K562 (cell line): Measurements from ENCODE around the gene SAE1. TPM values are rescaled to one million over a fixed set of nuclear protein-coding genes. Genes with fewer than 3 reads are reported as not detected.

Experiments used
- BRF2 ChIP-seq: IDR thresholded peaks from 3 replicates; pipeline ENCODE4 v1.6.1; 2011; ENCODE audit warnings: borderline replicate concordance, mild to moderate bottlenecking; ENCODE audit not compliant: insufficient read length, insufficient read depth
- CREB1 ChIP-seq, 2 experiments: sonication (generic) in 1 of 2; formaldehyde crosslinking in 1 of 2; IDR thresholded peaks; 2 replicates each; pipeline versions ENCODE4 v1.6.1 to v1.8.0; 2012 to 2022; ENCODE audit warnings: inconsistent platforms in 1 of 2, mild to moderate bottlenecking in 1 of 2, missing genetic modification reagents in 1 of 2, moderate library complexity in 1 of 2
- FOXA3 ChIP-seq, 2 experiments: fragments of 450-650 bp in 1 of 2; sonication (generic) in 1 of 2; formaldehyde crosslinking; IDR thresholded peaks in 1 of 2; conservative IDR thresholded peaks in 1 of 2; 2 replicates each; pipeline versions ENCODE4 v1.4.0 to v1.8.0; 2020 to 2022; ENCODE audit warnings: mild to moderate bottlenecking in 2 of 2, missing genetic modification reagents in 1 of 2
- HNRNPH1 ChIP-seq: fragments of 200-400 bp; formaldehyde crosslinking; optimal IDR thresholded peaks from 2 replicates; pipeline ENCODE3; 2017; ENCODE audit warnings: low read depth, mild to moderate bottlenecking, low read length, moderate library complexity
- MTA1 ChIP-seq: fragments of 450-650 bp; IDR thresholded peaks from 2 replicates; pipeline ENCODE4 v1.6.1; 2017; ENCODE audit warnings: borderline replicate concordance
- PRMT5 ChIP-seq: sonication (generic); formaldehyde crosslinking; IDR thresholded peaks from 2 replicates; pipeline ENCODE4 v1.5.0; 2020; ENCODE audit warnings: missing genetic modification reagents
- RB1 ChIP-seq: fragments of 450-650 bp; IDR thresholded peaks from 2 replicates; pipeline ENCODE4 v1.6.1; 2017; ENCODE audit warnings: low read depth, mild to moderate bottlenecking
- RREB1 ChIP-seq: fragments of 250-450 bp; sonication (Bioruptor Pico); IDR thresholded peaks from 2 replicates; pipeline ENCODE4 v1.4.0; 2020
- THRAP3 ChIP-seq: fragments of 450-650 bp; IDR thresholded peaks from 2 replicates; pipeline ENCODE4 v1.6.1; 2016; ENCODE audit warnings: mild to moderate bottlenecking, inconsistent platforms, borderline replicate concordance
- ZBTB11 ChIP-seq, 3 experiments: fragments of 200-800 bp in 1 of 3; fragments of 250-450 bp in 1 of 3; fragments of 450-650 bp in 1 of 3; sonication (Bioruptor Pico) in 1 of 3; sonication (Bioruptor generic) in 1 of 3; formaldehyde crosslinking in 1 of 3; IDR thresholded peaks; 2 replicates each; pipeline versions ENCODE4 v1.6.1 to v1.8.0; 2016 to 2022; ENCODE audit warnings: mild to moderate bottlenecking in 2 of 3, missing genetic modification characterization in 2 of 3, missing compliant biosample characterization in 1 of 3, moderate library complexity in 1 of 3
- ZBTB9 ChIP-seq: fragments of 450-650 bp; formaldehyde crosslinking; IDR thresholded peaks from 2 replicates; pipeline ENCODE4 v1.4.0; 2020; ENCODE audit warnings: mild to moderate bottlenecking, moderate library complexity
- ZNF124 ChIP-seq: sonication (generic); formaldehyde crosslinking; IDR thresholded peaks from 2 replicates; pipeline ENCODE4 v1.8.1; 2022; ENCODE audit warnings: missing genetic modification reagents
- polyA plus RNA-seq, 8 experiments: library from polyadenylated mRNA; depleted of rRNA in 4 of 8; stranded (reverse) in 5 of 8; unstranded in 3 of 8; fragments of >200 nt; fragmentation: Nextera tagmentation in 2 of 8; fragmentation: Illumina TruSeq in 1 of 8; extraction: Ambion mirVana in 2 of 8; extraction: Trizol in 1 of 8; gene quantifications; 2 replicates each; pipeline versions ENCODE4 v1.2.1 to v1.2.3, GENCODE V29; 2011 to 2014; ENCODE audit warnings: inconsistent platforms in 1 of 8, missing spikeins in 1 of 8
- total RNA-seq, 7 experiments: library from RNA; depleted of rRNA in 6 of 7; stranded (reverse); fragments of >200 nt in 6 of 7; fragmentation: Illumina TruSeq in 2 of 7; extraction: Trizol in 2 of 7; gene quantifications; 2 replicates each; pipeline versions ENCODE4 v1.2.1 to v1.2.3, GENCODE V29; 2011 to 2021; ENCODE audit warnings: low replicate concordance in 1 of 7

The SAE1 gene
- total and polyA plus RNA-seq, 9 of the 15 experiments (the other 6 are each of a cell fraction or from before 2014, with no cell fraction given) = 82.8 to 299 (median 217) TPM

- TF ChIP-seq THRAP3 (no peak), RB1 (peak; percentile 39; the same call in 1 of the 2 replicates), PRMT5 (CRISPR knock-in tag) (0 out of 2 replicates have a peak, but pooled peaks have one; percentile 21), RREB1 (CRISPR knock-in tag) (no peak), ZNF124 (CRISPR knock-in tag) (no peak), CREB1 (IDR thresholded peaks at IDR 0.05) (peak; percentile 16; the same call in 1 of the 2 replicates), CREB1 (CRISPR knock-in tag; IDR thresholded peaks at IDR 0.05) (no peak; the same call in 1 of the 2 replicates), FOXA3 (CRISPR knock-in tag; conservative IDR thresholded peaks at IDR 0.05 in 1 of 2, IDR thresholded peaks at IDR 0.05 in 1 of 2) (peak in 1 of 2 experiments; percentile 73; a peak in 2 of 4 replicates), ZBTB11 (CRISPR knock-in tag; IDR thresholded peaks at IDR 0.05) (0 out of 6 replicates have a peak, but pooled peaks of 1 of the 3 experiments have one; percentile 13), HNRNPH1 (no peak), MTA1 (0 out of 2 replicates have a peak, but pooled peaks have one; percentile 13), BRF2 (no peak), ZBTB9 (CRISPR knock-in tag) (peak; percentile 61; the same call in 1 of the 2 replicates)
These were observed 96.1 kb downstream of the SAE1 start (continued) for GRCh38 chr19:47226426-47227351.
